ENCODE results near the gene PSME2.

- TF ChIP-seq, protein P1, sequence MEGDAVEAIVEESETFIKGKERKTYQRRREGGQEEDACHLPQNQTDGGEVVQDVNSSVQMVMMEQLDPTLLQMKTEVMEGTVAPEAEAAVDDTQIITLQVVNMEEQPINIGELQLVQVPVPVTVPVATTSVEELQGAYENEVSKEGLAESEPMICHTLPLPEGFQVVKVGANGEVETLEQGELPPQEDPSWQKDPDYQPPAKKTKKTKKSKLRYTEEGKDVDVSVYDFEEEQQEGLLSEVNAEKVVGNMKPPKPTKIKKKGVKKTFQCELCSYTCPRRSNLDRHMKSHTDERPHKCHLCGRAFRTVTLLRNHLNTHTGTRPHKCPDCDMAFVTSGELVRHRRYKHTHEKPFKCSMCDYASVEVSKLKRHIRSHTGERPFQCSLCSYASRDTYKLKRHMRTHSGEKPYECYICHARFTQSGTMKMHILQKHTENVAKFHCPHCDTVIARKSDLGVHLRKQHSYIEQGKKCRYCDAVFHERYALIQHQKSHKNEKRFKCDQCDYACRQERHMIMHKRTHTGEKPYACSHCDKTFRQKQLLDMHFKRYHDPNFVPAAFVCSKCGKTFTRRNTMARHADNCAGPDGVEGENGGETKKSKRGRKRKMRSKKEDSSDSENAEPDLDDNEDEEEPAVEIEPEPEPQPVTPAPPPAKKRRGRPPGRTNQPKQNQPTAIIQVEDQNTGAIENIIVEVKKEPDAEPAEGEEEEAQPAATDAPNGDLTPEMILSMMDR (conservative IDR thresholded peaks at IDR 0.05; ENCODE audit: low read length), result no peak
- no peak for TF ChIP-seq EZH2phosphoT487 (IDR thresholded peaks at IDR 0.05; ENCODE audit: borderline replicate concordance, low read depth, low read length)
Measured at GRCh38 chr14:24113379-24113800, 33.0 kb downstream of the PSME2 start.
